Kidney (tissue), 14 donors: ENCODE data around the gene CD36. TPM values are rescaled to one million over a fixed set of nuclear protein-coding genes. Genes with fewer than 3 reads are reported as not detected.
A peak's percentile ranks its signal among the peaks of the same experiment; 100 is the strongest.

Source experiments
- DNase-seq, 5 donors: peaks; one replicate each; pipeline ENCODE4 v3.0.0-alpha.2; 2013 to 2020
- FAIRE-seq: peaks from 2 replicates; lab custom pipeline; 2012; peaks lifted over from hg19 to GRCh38; lab: Jason Lieb, UNC
- H3K27ac ChIP-seq, 2 donors: one replicate each; pipeline ENCODE4 v1.7.0; 2013; ENCODE audit warnings: low read depth in 2 of 2, low read length in 2 of 2, inconsistent platforms in 1 of 2
- H3K27me3 ChIP-seq: one replicate; pipeline ENCODE4 v1.7.1; 2013; ENCODE audit warnings: low read length, inconsistent platforms; ENCODE audit not compliant: control insufficient read depth, insufficient read depth
- H3K36me3 ChIP-seq, 3 donors: one replicate each; pipeline versions ENCODE4 v1.7.0 to v1.7.1; 2013; ENCODE audit warnings: low read length in 3 of 3, control low read depth in 1 of 3, inconsistent platforms in 1 of 3; ENCODE audit not compliant: insufficient read depth in 3 of 3, control insufficient read depth in 2 of 3
- H3K4me1 ChIP-seq, 3 donors: one replicate each; pipeline versions ENCODE4 v1.7.0 to v1.7.1; 2013; ENCODE audit warnings: low read length in 3 of 3, inconsistent platforms in 1 of 3, low read depth in 1 of 3; ENCODE audit not compliant: control insufficient read depth in 2 of 3, insufficient read depth in 2 of 3
- H3K4me3 ChIP-seq, 3 donors: one replicate each; pipeline versions ENCODE4 v1.7.0 to v1.8.1; 2013; ENCODE audit warnings: low read length in 3 of 3, control low read depth in 1 of 3, inconsistent platforms in 1 of 3
- H3K9ac ChIP-seq, 3 donors: one replicate each; pipeline versions ENCODE4 v1.7.0 to v1.7.1; 2013; ENCODE audit warnings: low read length in 3 of 3, control low read depth in 1 of 3, inconsistent platforms in 1 of 3
- H3K9me3 ChIP-seq, 3 donors: one replicate each; pipeline versions ENCODE4 v1.7.0 to v1.7.1; 2013; ENCODE audit warnings: low read length in 3 of 3, control low read depth in 1 of 3, inconsistent platforms in 1 of 3; ENCODE audit not compliant: control insufficient read depth in 2 of 3, insufficient read depth in 1 of 3
- CTCF ChIP-seq: IDR thresholded peaks from 3 replicates; pipeline ENCODE4 v1.5.1; 2012; ENCODE audit warnings: mild to moderate bottlenecking, moderate library complexity, borderline replicate concordance; ENCODE audit not compliant: insufficient read depth; ENCODE audit errors: extremely low read depth
- intact Hi-C: fragments of 100-400 bp; cut with DNase I; formaldehyde crosslinking; loops from one replicate; pipeline ENCODE4 v1.11.1; 2022
- polyA plus RNA-seq: library from polyadenylated mRNA; stranded (reverse); fragments of 350-450 nt; fragmentation: Illumina TruSeq; extraction: RNeasy Lipid Tissue Mini Kit (QIAGEN cat#74804); gene quantifications from one replicate; pipeline ENCODE4 v1.2.3, GENCODE V29; 2014; ENCODE audit warnings: low read depth, low replicate concordance; ENCODE audit not compliant: insufficient read depth
- total RNA-seq: library from RNA; stranded (reverse); fragmentation: NEBNext Ultra II Directional; extraction: Animal tissue kit (Norgen Biotek cat#: 25700); gene quantifications from one replicate; pipeline ENCODE4 v1.2.1, GENCODE V29; 2021
- donor health status: control.
- donor health status: control.
- donor health status: control.
- donor health status: control.
- donor health status: control.
- donor health status: DM: yes; HTN: yes; CAD: no.
- donor health status: Normal renal cell carcinoma (clear cell type).

Gene CD36
- total and polyA plus RNA-seq, 2 donors from 2014 or later: 6.7 to 10.0 TPM

- H3K4me1 ChIP-seq: no peaks in the 10 kb centered on the region
- intact Hi-C loops: no loop called here
These were observed 36.4 kb upstream of the CD36 start for GRCh38 chr7:80601999-80602398.

GRCh38 chr7:80603940-80604339, 34.5 kb upstream of the CD36 start:
- no peak for FAIRE-seq
- no peak overlapping the region for H3K9ac ChIP-seq
- no peak for TF ChIP-seq CTCF
- no peaks in the 10 kb centered on the region for H3K27me3 ChIP-seq
- no peak overlapping the region for H3K4me3 ChIP-seq
- no peak for DNase-seq
- H3K9me3 ChIP-seq: no peaks in the 10 kb centered on the region
- no peaks in the 10 kb centered on the region for H3K36me3 ChIP-seq
- intact Hi-C loops: no loop called here
- H3K4me1 ChIP-seq: no peaks in the 10 kb centered on the region
- H3K27ac ChIP-seq: no peak overlapping the region

More at GRCh38 chr7:80601999-80602398, 36.4 kb upstream of the CD36 start:
- no peak overlapping the region for H3K9ac ChIP-seq
- TF ChIP-seq CTCF: no peak
- H3K9me3 ChIP-seq: no peaks in the 10 kb centered on the region
- no peak for FAIRE-seq
- DNase-seq: no peak
- H3K27me3 ChIP-seq: no peaks in the 10 kb centered on the region
- H3K27ac ChIP-seq: no peak overlapping the region
- H3K4me3 ChIP-seq: no peak overlapping the region
- no peaks in the 10 kb centered on the region for H3K36me3 ChIP-seq

- no peaks in the 10 kb centered on the region for H3K9me3 ChIP-seq
- FAIRE-seq (no peak), DNase-seq (peak in 1 of 5 donors; percentile 14)
- TF ChIP-seq CTCF: no peak
- no peak overlapping the region for H3K27ac ChIP-seq
- no peak overlapping the region for H3K4me3 ChIP-seq
- H3K4me1 ChIP-seq: no peaks in the 10 kb centered on the region
- H3K27me3 ChIP-seq: no peaks in the 10 kb centered on the region
- intact Hi-C loops: no loop called here
- no peaks in the 10 kb centered on the region for H3K36me3 ChIP-seq
- no peak overlapping the region for H3K9ac ChIP-seq
These were observed 34.0 kb upstream of the CD36 start for GRCh38 chr7:80604436-80604835.

- no peak overlapping the region for H3K9ac ChIP-seq
- no peaks in the 10 kb centered on the region for H3K4me1 ChIP-seq
These were observed 31.3 kb upstream of the CD36 start for GRCh38 chr7:80607136-80607535.

More at GRCh38 chr7:80607136-80607535, 31.3 kb upstream of the CD36 start:
- H3K36me3 ChIP-seq: no peaks in the 10 kb centered on the region
- DNase-seq: no peak
- TF ChIP-seq CTCF: no peak
- H3K9me3 ChIP-seq: no peaks in the 10 kb centered on the region
- H3K27me3 ChIP-seq: no peaks in the 10 kb centered on the region
- no peak overlapping the region for H3K27ac ChIP-seq
- FAIRE-seq: no peak
- intact Hi-C loops: no loop called here
- H3K4me3 ChIP-seq: no peak overlapping the region
